GM12891 (cell line): ENCODE measurements around the gene TRIO.

ENCODE experiments used
- PAX5 ChIP-seq: IDR thresholded peaks from 2 replicates; pipeline ENCODE4 v1.6.1; 2011; ENCODE audit warnings: low read length, moderate library complexity, mild to moderate bottlenecking; ENCODE audit not compliant: insufficient read depth, severe bottlenecking
- POLR2A ChIP-seq: IDR thresholded peaks from 2 replicates; pipeline ENCODE4 v1.6.1; 2011; ENCODE audit warnings: low read depth, low read length, control low read depth
- POLR2AphosphoS5 ChIP-seq: IDR thresholded peaks from 2 replicates; pipeline ENCODE4 v1.6.1; 2011; ENCODE audit warnings: low read depth, low read length, control low read depth
- POU2F2 ChIP-seq: IDR thresholded peaks from 2 replicates; pipeline ENCODE4 v1.6.1; 2011; ENCODE audit warnings: low read depth, mild to moderate bottlenecking, control low read depth, low read length, moderate library complexity
- SPI1 ChIP-seq: IDR thresholded peaks from 2 replicates; pipeline ENCODE4 v1.6.1; 2011; ENCODE audit warnings: low read depth, low read length, control low read depth
- TAF1 ChIP-seq: IDR thresholded peaks from 2 replicates; pipeline ENCODE4 v1.6.1; 2011; ENCODE audit warnings: low read depth, low read length, control low read depth

- TF ChIP-seq POLR2AphosphoS5: no peak
- TF ChIP-seq TAF1: no peak
- no peak for TF ChIP-seq POLR2A
- no peak for TF ChIP-seq POU2F2
- no peak for TF ChIP-seq PAX5
- no peak for TF ChIP-seq SPI1
These were observed 24.4 kb upstream of the TRIO start for GRCh38 chr5:14118551-14119320.
